ENCODE results near the gene S100A3.
"Not testable (repeated sequence)": the region's sequence is repeated elsewhere in the genome, so short reads cannot be mapped to it uniquely, and the experiment has no call there.

- TF ChIP-seq CTCF, POLR2A, POLR2AphosphoS5, EP300 (IDR thresholded peaks at IDR 0.05): not testable (repeated sequence)
Observed at GRCh38 chr1:153520137-153520691, 28.8 kb downstream of the S100A3 start.

All from gastroesophageal sphincter (tissue), 3 donors.